Epidermal melanocyte (primary cell): ENCODE measurements around the gene RPN1.
"Not testable (repeated sequence)": the region's sequence is repeated elsewhere in the genome, so short reads cannot be mapped to it uniquely, and the experiment has no call there.

Experiments
- DNase-seq: peaks from one replicate; pipeline ENCODE4 v3.0.0; 2011; ENCODE audit warnings: low spot score; ENCODE audit not compliant: insufficient read length

Gene RPN1

GRCh38 chr3:128613083-128613829, 37.4 kb downstream of the RPN1 start:
- no peak for DNase-seq

GRCh38 chr3:128610451-128611070, 40.1 kb downstream of the RPN1 start:
- no peak for DNase-seq

GRCh38 chr3:128609294-128609693, 41.3 kb downstream of the RPN1 start:
- no peak for DNase-seq

GRCh38 chr3:128607710-128608048, 42.9 kb downstream of the RPN1 start:
- DNase-seq = no peak

GRCh38 chr3:128606094-128606493, 44.5 kb downstream of the RPN1 start:
- no peak for DNase-seq

- DNase-seq = no peak
Observed at GRCh38 chr3:128605091-128606046, 45.2 kb downstream of the RPN1 start.

GRCh38 chr3:128603811-128604775, 46.5 kb downstream of the RPN1 start:
- DNase-seq = no peak

- no peak for DNase-seq
Observed at GRCh38 chr3:128603313-128603712, 47.3 kb downstream of the RPN1 start.

- DNase-seq = no peak
Observed at GRCh38 chr3:128598884-128599664, 51.5 kb downstream of the RPN1 start.

- no peak for DNase-seq
Observed at GRCh38 chr3:128597900-128598299, 52.7 kb downstream of the RPN1 start.

- DNase-seq = no peak
Observed at GRCh38 chr3:128592864-128593263, 57.8 kb downstream of the RPN1 start.

GRCh38 chr3:128591738-128592426, 58.7 kb downstream of the RPN1 start:
- DNase-seq = no peak

GRCh38 chr3:128590948-128591347, 59.7 kb downstream of the RPN1 start:
- DNase-seq = no peak

GRCh38 chr3:128589985-128590384, 60.6 kb downstream of the RPN1 start:
- DNase-seq = not testable (repeated sequence)

GRCh38 chr3:128588147-128588546, 62.5 kb downstream of the RPN1 start:
- no peak for DNase-seq

GRCh38 chr3:128587391-128587790, 63.2 kb downstream of the RPN1 start:
- DNase-seq = no peak

GRCh38 chr3:128586932-128587331, 63.7 kb downstream of the RPN1 start:
- DNase-seq = not testable (repeated sequence)

GRCh38 chr3:128586391-128586790, 64.2 kb downstream of the RPN1 start:
- not testable (repeated sequence) for DNase-seq

GRCh38 chr3:128585974-128586373, 64.6 kb downstream of the RPN1 start:
- no peak for DNase-seq
